Transverse colon (tissue), 4 donors: ENCODE results near the gene LILRB2. TPM values are rescaled to one million over a fixed set of nuclear protein-coding genes. Genes with fewer than 3 reads are reported as not detected.
"Not testable (repeated sequence)": the region's sequence is repeated elsewhere in the genome, so short reads cannot be mapped to it uniquely, and the experiment has no call there.

Source experiments
- DNase-seq: peaks from one replicate; pipeline ENCODE4 v3.0.0-alpha.2; 2019
- H3K27ac ChIP-seq, 4 donors: fragments of 200-600 bp; sonication (generic); 2 replicates each; pipeline ENCODE4 v1.5.1; 2016 to 2018; ENCODE audit warnings: inconsistent platforms in 4 of 4
- H3K27me3 ChIP-seq: fragments of 200-600 bp; sonication (generic); 2 replicates; pipeline ENCODE4 v1.5.1; 2017; ENCODE audit warnings: inconsistent platforms
- H3K36me3 ChIP-seq, 4 donors: fragments of 200-600 bp; sonication (generic); 2 replicates each; pipeline ENCODE4 v1.5.1; 2017 to 2019; ENCODE audit warnings: inconsistent platforms in 4 of 4
- H3K4me1 ChIP-seq, 4 donors: fragments of 200-600 bp; sonication (generic); 2 replicates each; pipeline ENCODE4 v1.5.1; 2017 to 2020; ENCODE audit warnings: inconsistent platforms in 4 of 4
- H3K4me3 ChIP-seq, 4 donors: fragments of 200-600 bp; sonication (generic); 1 replicate in 1 of 4; 2 replicates in 3 of 4; pipeline versions ENCODE4 v1.5.1 to v1.6.1; 2017 to 2019; ENCODE audit warnings: inconsistent platforms in 4 of 4
- H3K9me3 ChIP-seq, 2 donors: fragments of 200-600 bp; sonication (generic); 2 replicates each; pipeline ENCODE4 v1.5.1; 2017 to 2019; ENCODE audit warnings: inconsistent platforms in 2 of 2
- EP300 ChIP-seq: sonication (generic); formaldehyde crosslinking; IDR thresholded peaks from one replicate; pipeline ENCODE4 v1.6.1; 2017; ENCODE audit warnings: antibody characterized with exemption, low read depth
- POLR2A ChIP-seq: fragments of 450-650 bp; IDR thresholded peaks from one replicate; pipeline ENCODE4 v1.6.1; 2016; ENCODE audit warnings: antibody characterized with exemption, mild to moderate bottlenecking, moderate library complexity
- POLR2AphosphoS5 ChIP-seq, 3 donors: sonication (generic); formaldehyde crosslinking; IDR thresholded peaks; one replicate each; pipeline ENCODE4 v1.6.1; 2016; ENCODE audit warnings: antibody characterized with exemption in 3 of 3
- WGBS, 2 donors: methylation state at CpG; one replicate each; pipeline ENCODE4 v1.1.5; 2018; ENCODE audit warnings: low coverage in 1 of 2; 5-methylcytosine and 5-hydroxymethylcytosine counted together
- in situ Hi-C, 4 donors: fragments of 200-750 bp; cut with MboI; loops; one replicate each; pipeline versions ENCODE4 v1.15.0 to v1.15.1; 2017; ENCODE audit warnings: low sequenced_read_pairs in 3 of 4, low pct_ligation_motif_present in 1 of 4, low pct_unique_long_range_greater_than_20kb in 1 of 4
- intact Hi-C: fragments of 100-400 bp; cut with DNase I; formaldehyde crosslinking; loops from one replicate; pipeline ENCODE4 v1.15.1; 2023; ENCODE audit warnings: low total_unique reads
- total RNA-seq, 4 donors: library from RNA; depleted of rRNA; stranded (reverse); fragments of >200 nt; gene quantifications; one replicate each; pipeline ENCODE4 v1.1.0, GENCODE V29; 2016
- TF ChIP-seq, protein P1 (sequence below), 5 experiments: fragments of 200-600 bp in 3 of 5; fragments of 450-650 bp in 2 of 5; sonication (generic) in 3 of 5; IDR thresholded peaks; 1 replicate in 2 of 5; 2 replicates in 3 of 5; pipeline ENCODE4 v1.5.1; 2016 to 2017; ENCODE audit warnings: antibody characterized with exemption in 5 of 5, inconsistent platforms in 3 of 5, mild to moderate bottlenecking in 2 of 5, moderate library complexity in 1 of 5

LILRB2 gene
- total RNA-seq, 4 donors from 2014 or later: 1.6 to 3.4 (median 2.1) TPM

- DNase-seq: no peak
- intact Hi-C loops: no loop called here
- Histone ChIP-seq H3K36me3 (no peaks in the 10 kb centered on the region), H3K4me3 (no peak overlapping the region), H3K9me3 (no peaks in the 10 kb centered on the region), H3K27ac (no peak overlapping the region), H3K27me3 (peaks cover 13% of the 10 kb centered on the region), H3K4me1 (no peaks in the 10 kb centered on the region)
- 14 to 21% methylated on average over 3 of the region's 3 CpGs for WGBS, 2 donors
- in situ Hi-C loops: loop anchor here in 1 of 4 donors (10.0 kb wide), 1 partner anchor 71 kb away; no protein-coding TSS in a partner anchor
- TF ChIP-seq, protein P1, sequence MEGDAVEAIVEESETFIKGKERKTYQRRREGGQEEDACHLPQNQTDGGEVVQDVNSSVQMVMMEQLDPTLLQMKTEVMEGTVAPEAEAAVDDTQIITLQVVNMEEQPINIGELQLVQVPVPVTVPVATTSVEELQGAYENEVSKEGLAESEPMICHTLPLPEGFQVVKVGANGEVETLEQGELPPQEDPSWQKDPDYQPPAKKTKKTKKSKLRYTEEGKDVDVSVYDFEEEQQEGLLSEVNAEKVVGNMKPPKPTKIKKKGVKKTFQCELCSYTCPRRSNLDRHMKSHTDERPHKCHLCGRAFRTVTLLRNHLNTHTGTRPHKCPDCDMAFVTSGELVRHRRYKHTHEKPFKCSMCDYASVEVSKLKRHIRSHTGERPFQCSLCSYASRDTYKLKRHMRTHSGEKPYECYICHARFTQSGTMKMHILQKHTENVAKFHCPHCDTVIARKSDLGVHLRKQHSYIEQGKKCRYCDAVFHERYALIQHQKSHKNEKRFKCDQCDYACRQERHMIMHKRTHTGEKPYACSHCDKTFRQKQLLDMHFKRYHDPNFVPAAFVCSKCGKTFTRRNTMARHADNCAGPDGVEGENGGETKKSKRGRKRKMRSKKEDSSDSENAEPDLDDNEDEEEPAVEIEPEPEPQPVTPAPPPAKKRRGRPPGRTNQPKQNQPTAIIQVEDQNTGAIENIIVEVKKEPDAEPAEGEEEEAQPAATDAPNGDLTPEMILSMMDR (IDR thresholded peaks at IDR 0.05): no peak
- TF ChIP-seq POLR2A (no peak), EP300 (no peak), POLR2AphosphoS5 (IDR thresholded peaks at IDR 0.05) (no peak)
Observed at GRCh38 chr19:54324071-54324470, 43.2 kb upstream of the LILRB2 start.

- peaks cover 13% of the 10 kb centered on the region for H3K27me3 ChIP-seq
- DNase-seq, H3K4me3 ChIP-seq, intact Hi-C loops, H3K36me3 ChIP-seq, H3K4me1 ChIP-seq, H3K9me3 ChIP-seq, H3K27ac ChIP-seq: not testable (repeated sequence)
- in situ Hi-C loops: loop anchor here in 1 of 4 donors (10.0 kb wide), 1 partner anchor 72 kb away; no protein-coding TSS in a partner anchor
- TF ChIP-seq, protein P1 (IDR thresholded peaks at IDR 0.05): peak in 1 of 5 experiments; percentile 15
- WGBS, 2 donors: 46% methylated on average over 2 of the region's 13 CpGs; no CpG with 5 or more reads in 1 of the 2 donors
Observed at GRCh38 chr19:54322934-54323333, 42.0 kb upstream of the LILRB2 start.

DNA sequence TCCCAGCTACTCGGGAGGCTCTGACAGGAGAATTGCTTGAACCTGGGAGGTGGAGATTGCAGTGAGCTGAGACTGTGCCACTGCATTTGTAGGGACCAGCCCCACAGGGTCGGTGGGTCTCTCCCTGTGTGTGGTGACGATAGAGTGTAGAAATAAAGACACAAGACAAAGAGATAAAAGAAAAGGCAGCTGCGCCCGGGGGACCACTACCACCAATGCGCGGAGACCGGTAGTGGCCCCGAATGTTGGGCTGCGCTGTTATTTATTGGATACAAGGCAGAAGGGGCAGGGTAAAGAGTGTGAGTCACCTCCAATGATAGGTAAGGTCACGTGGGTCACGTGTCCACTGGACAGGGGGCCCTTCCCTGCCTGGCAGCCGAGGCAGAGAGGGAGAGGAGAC lies 41.4 kb upstream of the LILRB2 start:
- H3K36me3 ChIP-seq, H3K27ac ChIP-seq, DNase-seq, H3K4me1 ChIP-seq, intact Hi-C loops, H3K4me3 ChIP-seq, H3K9me3 ChIP-seq: not testable (repeated sequence)
- WGBS, 2 donors: 90 to 95% methylated on average over 10 to 12 of the region's 13 CpGs
- peaks cover 13% of the 10 kb centered on the region for H3K27me3 ChIP-seq
- in situ Hi-C loops: loop anchor here in 1 of 4 donors (10.0 kb wide), 1 partner anchor 73 kb away; no protein-coding TSS in a partner anchor

GRCh38 chr19:54319892-54320670 lies 39.2 kb upstream of the LILRB2 start:
- no peak for TF ChIP-seq POLR2AphosphoS5 (IDR thresholded peaks at IDR 0.05)
- H3K36me3 ChIP-seq: no peaks in the 10 kb centered on the region
- in situ Hi-C loops: loop anchor here in 1 of 4 donors (10.0 kb wide), 1 partner anchor 75 kb away; no protein-coding TSS in a partner anchor
- no peak overlapping the region for H3K4me3 ChIP-seq
- intact Hi-C loops: no loop called here
- H3K27me3 ChIP-seq: peaks cover 13% of the 10 kb centered on the region
- no peaks in the 10 kb centered on the region for H3K4me1 ChIP-seq
- WGBS, 2 donors: 82% methylated on average over 14 of the region's 14 CpGs; no CpG with 5 or more reads in 1 of the 2 donors
- no peak overlapping the region for H3K27ac ChIP-seq
- H3K9me3 ChIP-seq: no peaks in the 10 kb centered on the region
- no peak for DNase-seq

GRCh38 chr19:54319049-54319448 lies 38.1 kb upstream of the LILRB2 start:
- Histone ChIP-seq H3K4me1 (no peaks in the 10 kb centered on the region), H3K27me3 (peaks cover 7% of the 10 kb centered on the region), H3K27ac (no peak overlapping the region), H3K36me3 (no peaks in the 10 kb centered on the region), H3K4me3 (no peak overlapping the region), H3K9me3 (no peaks in the 10 kb centered on the region)
- TF ChIP-seq POLR2AphosphoS5 (IDR thresholded peaks at IDR 0.05) (no peak), EP300 (no peak), POLR2A (no peak)
- TF ChIP-seq, protein P1 (IDR thresholded peaks at IDR 0.05): no peak
- intact Hi-C loops (no loop called here), in situ Hi-C loops (no loop called here)
- 67 to 76% methylated on average over 7 of the region's 7 CpGs for WGBS, 2 donors
- no peak for DNase-seq
